ENCODE results near the gene RRP7A. TPM values are rescaled to one million over a fixed set of nuclear protein-coding genes. Genes with fewer than 3 reads are reported as not detected.
"Not testable (repeated sequence)": the region's sequence is repeated elsewhere in the genome, so short reads cannot be mapped to it uniquely, and the experiment has no call there.

Gene RRP7A
- total and polyA plus RNA-seq, 2 of the 13 experiments (the other 11 are each of a cell fraction or from before 2014, with no cell fraction given): 15.3 to 41.6 TPM

DNA sequence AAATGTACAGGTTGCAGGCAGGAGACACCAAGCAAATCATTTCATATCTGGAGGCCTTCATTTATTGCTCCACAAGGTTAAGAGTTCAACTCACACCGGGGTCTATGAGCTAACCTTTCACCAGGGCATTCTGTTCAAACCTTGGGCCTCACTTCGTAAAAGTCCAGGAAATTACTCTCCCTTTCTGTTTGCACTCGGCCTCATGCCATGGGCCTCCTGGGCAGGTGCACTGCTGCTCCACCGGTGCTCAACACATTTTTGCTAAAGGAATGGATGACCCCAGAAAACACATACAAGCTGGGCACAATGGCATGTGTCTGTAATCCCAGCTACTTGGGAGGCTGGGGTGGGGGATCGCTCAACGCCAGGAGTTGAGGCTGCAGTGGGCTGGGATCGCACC lies 16.6 kb upstream of the RRP7A start (continued):
- TF ChIP-seq, protein P1, sequence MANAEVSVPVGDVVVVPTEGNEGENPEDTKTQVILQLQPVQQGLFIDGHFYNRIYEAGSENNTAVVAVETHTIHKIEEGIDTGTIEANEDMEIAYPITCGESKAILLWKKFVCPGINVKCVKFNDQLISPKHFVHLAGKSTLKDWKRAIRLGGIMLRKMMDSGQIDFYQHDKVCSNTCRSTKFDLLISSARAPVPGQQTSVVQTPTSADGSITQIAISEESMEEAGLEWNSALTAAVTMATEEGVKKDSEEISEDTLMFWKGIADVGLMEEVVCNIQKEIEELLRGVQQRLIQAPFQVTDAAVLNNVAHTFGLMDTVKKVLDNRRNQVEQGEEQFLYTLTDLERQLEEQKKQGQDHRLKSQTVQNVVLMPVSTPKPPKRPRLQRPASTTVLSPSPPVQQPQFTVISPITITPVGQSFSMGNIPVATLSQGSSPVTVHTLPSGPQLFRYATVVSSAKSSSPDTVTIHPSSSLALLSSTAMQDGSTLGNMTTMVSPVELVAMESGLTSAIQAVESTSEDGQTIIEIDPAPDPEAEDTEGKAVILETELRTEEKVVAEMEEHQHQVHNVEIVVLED (CRISPR knock-in tag; IDR thresholded peaks at IDR 0.05; ENCODE audit: borderline replicate concordance): no peak

DNA sequence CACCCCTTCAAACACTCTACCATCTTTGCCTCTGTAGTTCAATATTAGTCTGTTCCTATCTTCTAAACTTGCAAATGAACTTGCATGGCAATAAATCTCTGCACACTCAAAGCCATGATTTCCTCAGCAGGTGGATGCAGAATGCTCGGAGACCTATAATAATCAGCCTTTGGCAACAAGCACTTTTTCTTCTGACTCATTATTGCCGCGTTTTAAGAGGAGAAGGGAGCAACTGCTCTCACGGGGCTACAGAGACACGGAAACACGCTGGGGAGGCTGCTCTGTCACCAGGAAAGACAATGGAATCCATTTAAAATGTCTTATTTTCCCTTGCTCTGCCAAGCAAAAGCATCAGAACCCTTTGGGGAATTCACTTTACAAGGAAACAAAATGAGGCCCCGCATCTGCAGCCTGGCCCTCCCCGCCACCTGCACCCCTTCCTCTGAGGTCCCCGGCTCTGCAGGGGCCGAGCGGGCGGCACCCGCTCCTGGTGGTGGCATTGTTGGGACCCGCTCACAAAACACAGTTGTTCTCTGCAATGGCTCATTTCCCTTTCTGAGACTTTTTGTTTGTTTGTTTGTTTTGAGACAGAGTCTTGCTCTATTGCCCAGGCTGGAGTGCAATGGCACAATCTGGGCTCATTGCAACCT lies 15.6 kb upstream of the RRP7A start:
- in situ Hi-C loops (cut with HindIII; ENCODE audit: extremely low pct_ligation_motif_present, low pct_unique_long_range_greater_than_20kb); CTCF ChIA-PET (ENCODE audit: low intra/inter-chr PET ratio, low total read pairs): not testable (repeated sequence)
- 9% methylated on average over 3 of the region's 14 CpGs for WGBS (ENCODE audit: low lambda C conversion rate)

DNA sequence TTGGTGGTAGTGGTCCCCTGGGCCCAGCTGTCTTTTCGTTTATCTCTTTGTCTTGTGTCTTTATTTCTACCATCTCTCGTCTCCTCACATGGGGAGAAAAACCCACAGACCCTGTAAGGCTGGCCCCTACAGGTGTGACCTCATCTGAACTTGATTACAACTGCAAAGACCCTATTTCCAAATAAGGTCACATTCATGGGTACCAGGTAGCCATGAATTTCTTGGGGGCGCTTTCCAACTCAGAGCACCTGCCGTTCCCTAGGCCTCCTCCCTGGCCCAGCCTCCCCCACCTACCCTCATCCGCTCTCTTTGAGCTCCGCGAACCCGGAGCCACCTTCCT lies 14.0 kb upstream of the RRP7A start:
- H3K36me3 ChIP-seq (replicated peaks in 1 of 2; ENCODE audit: control insufficient read depth in 1 of 2, insufficient read depth in 2 of 2, low read length in 2 of 2): no peaks in the 10 kb centered on the region
- FAIRE-seq: no peak
- peak overlapping the region in 2 of 3 experiments; percentile 7 to 46; a peak in 4 of 6 replicates for H3K4me3 ChIP-seq (replicated peaks in 1 of 3; ENCODE audit: insufficient read depth in 1 of 3, low read depth in 2 of 3, low read length in 3 of 3)
- no peak for ATAC-seq
- H3K4me2 ChIP-seq (ENCODE audit: low read depth, low read length): peak overlapping the region; percentile 79
- peaks cover 31% of the 10 kb centered on the region for H3K4me1 ChIP-seq (ENCODE audit: insufficient read depth, low read length)
- POLR2A ChIA-PET: interaction anchor here (1.3 to 2.0 kb wide), 2 partner anchors 13 to 79 kb away, joined by 4 to 9 read pairs; no protein-coding TSS in a partner anchor
- H3K27ac ChIP-seq (ENCODE audit: extremely low read length, insufficient read depth, low read length): no peak overlapping the region
- in situ Hi-C loops (cut with HindIII; ENCODE audit: extremely low pct_ligation_motif_present, low pct_unique_long_range_greater_than_20kb) (no loop called here), intact Hi-C loops (cut with micrococcal nuclease; ENCODE audit: unreplicated experiment) (no loop called here)
- H4K20me1 ChIP-seq (ENCODE audit: insufficient read depth, low read length): no peaks in the 10 kb centered on the region
- H3K9ac ChIP-seq (ENCODE audit: insufficient read depth, low read depth, low read length): no peak overlapping the region
- H3K79me2 ChIP-seq (ENCODE audit: insufficient read depth, low read length): no peaks in the 10 kb centered on the region
- DNase-seq (ENCODE audit: low spot score): no peak
- H3K27me3 ChIP-seq (ENCODE audit: control insufficient read depth in 1 of 2, insufficient read depth in 2 of 2, low read length in 2 of 2): no peaks in the 10 kb centered on the region; a peak in 1 of 5 replicates
- 53% methylated on average over 6 of the region's 8 CpGs for WGBS (ENCODE audit: low lambda C conversion rate)
- CTCF ChIA-PET (ENCODE audit: low intra/inter-chr PET ratio, low total read pairs): interaction anchor here (1.7 kb wide), 1 partner anchor 80 kb away, joined by 4 read pairs; no protein-coding TSS in a partner anchor
- BruUV-seq (replicated peaks): no TSS peak
- H3K9me3 ChIP-seq (ENCODE audit: low read length): no peaks in the 10 kb centered on the region
- no peak overlapping the region for H2AFZ ChIP-seq (ENCODE audit: low read length)
- TF ChIP-seq MIER3 (CRISPR knock-in tag; IDR thresholded peaks at IDR 0.05; ENCODE audit: borderline replicate concordance): no peak
- no peak for TF ChIP-seq ZNF34 (CRISPR knock-in tag; IDR thresholded peaks at IDR 0.05; ENCODE audit: borderline replicate concordance)
- TF ChIP-seq, protein P2, sequence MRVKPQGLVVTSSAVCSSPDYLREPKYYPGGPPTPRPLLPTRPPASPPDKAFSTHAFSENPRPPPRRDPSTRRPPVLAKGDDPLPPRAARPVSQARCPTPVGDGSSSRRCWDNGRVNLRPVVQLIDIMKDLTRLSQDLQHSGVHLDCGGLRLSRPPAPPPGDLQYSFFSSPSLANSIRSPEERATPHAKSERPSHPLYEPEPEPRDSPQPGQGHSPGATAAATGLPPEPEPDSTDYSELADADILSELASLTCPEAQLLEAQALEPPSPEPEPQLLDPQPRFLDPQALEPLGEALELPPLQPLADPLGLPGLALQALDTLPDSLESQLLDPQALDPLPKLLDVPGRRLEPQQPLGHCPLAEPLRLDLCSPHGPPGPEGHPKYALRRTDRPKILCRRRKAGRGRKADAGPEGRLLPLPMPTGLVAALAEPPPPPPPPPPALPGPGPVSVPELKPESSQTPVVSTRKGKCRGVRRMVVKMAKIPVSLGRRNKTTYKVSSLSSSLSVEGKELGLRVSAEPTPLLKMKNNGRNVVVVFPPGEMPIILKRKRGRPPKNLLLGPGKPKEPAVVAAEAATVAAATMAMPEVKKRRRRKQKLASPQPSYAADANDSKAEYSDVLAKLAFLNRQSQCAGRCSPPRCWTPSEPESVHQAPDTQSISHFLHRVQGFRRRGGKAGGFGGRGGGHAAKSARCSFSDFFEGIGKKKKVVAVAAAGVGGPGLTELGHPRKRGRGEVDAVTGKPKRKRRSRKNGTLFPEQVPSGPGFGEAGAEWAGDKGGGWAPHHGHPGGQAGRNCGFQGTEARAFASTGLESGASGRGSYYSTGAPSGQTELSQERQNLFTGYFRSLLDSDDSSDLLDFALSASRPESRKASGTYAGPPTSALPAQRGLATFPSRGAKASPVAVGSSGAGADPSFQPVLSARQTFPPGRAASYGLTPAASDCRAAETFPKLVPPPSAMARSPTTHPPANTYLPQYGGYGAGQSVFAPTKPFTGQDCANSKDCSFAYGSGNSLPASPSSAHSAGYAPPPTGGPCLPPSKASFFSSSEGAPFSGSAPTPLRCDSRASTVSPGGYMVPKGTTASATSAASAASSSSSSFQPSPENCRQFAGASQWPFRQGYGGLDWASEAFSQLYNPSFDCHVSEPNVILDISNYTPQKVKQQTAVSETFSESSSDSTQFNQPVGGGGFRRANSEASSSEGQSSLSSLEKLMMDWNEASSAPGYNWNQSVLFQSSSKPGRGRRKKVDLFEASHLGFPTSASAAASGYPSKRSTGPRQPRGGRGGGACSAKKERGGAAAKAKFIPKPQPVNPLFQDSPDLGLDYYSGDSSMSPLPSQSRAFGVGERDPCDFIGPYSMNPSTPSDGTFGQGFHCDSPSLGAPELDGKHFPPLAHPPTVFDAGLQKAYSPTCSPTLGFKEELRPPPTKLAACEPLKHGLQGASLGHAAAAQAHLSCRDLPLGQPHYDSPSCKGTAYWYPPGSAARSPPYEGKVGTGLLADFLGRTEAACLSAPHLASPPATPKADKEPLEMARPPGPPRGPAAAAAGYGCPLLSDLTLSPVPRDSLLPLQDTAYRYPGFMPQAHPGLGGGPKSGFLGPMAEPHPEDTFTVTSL (CRISPR knock-in tag; IDR thresholded peaks at IDR 0.05; ENCODE audit: borderline replicate concordance): no peak

More for the DNA sequence above, 15.6 kb upstream of the RRP7A start:
- H3K79me2 ChIP-seq (ENCODE audit: insufficient read depth, low read length); H3K27me3 ChIP-seq (ENCODE audit: control insufficient read depth in 1 of 2, insufficient read depth in 2 of 2, low read length in 2 of 2); BruUV-seq (replicated peaks); H4K20me1 ChIP-seq (ENCODE audit: insufficient read depth, low read length); H3K4me2 ChIP-seq (ENCODE audit: low read depth, low read length); H3K9me3 ChIP-seq (ENCODE audit: low read length); H3K36me3 ChIP-seq (replicated peaks in 1 of 2; ENCODE audit: control insufficient read depth in 1 of 2, insufficient read depth in 2 of 2, low read length in 2 of 2); POLR2A ChIA-PET; H3K27ac ChIP-seq (ENCODE audit: extremely low read length, insufficient read depth, low read length); FAIRE-seq; H3K9ac ChIP-seq (ENCODE audit: insufficient read depth, low read depth, low read length); intact Hi-C loops (cut with micrococcal nuclease; ENCODE audit: unreplicated experiment); H2AFZ ChIP-seq (ENCODE audit: low read length); DNase-seq (ENCODE audit: low spot score); H3K4me3 ChIP-seq (replicated peaks in 1 of 3; ENCODE audit: insufficient read depth in 1 of 3, low read depth in 2 of 3, low read length in 3 of 3); ATAC-seq: not testable (repeated sequence)
- peaks cover 31% of the 10 kb centered on the region for H3K4me1 ChIP-seq (ENCODE audit: insufficient read depth, low read length)
